ENCODE measurements around the gene KLHL35.

DNA sequence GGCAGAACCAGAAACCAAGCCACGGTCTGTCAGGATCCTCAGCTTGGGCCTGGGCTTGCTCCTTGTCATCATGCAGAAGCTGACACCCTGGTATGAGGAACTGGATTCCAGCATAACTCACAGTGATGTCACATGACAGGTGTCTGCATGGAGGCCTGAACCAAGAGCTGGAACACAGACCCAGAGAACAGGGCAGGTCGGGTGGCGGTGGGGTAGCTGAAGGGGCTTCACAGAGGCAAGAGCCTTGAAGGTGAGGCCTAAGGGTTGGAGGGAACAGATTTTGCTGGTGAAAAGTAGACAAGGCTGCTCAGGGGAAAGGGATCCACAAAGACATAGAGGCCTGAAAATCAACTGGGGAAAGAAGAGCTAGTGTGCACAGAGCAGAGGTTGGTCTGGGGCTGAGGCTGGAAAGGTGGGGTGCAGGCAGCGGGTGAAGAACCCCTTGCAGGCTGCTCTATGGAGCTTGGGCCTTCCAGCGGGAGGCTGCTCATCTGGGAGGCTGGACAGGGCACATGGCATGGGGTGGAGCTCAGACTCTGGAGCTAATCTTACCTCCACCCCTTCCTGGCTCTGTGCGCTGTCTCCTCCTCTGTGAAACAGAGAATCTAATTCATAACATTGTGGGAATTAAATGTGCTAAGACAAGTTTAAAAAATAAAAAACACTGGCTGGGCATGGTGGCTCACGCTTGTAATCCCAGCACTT lies 52.1 kb downstream of the KLHL35 start:
- TF ChIP-seq POLR2AphosphoS5 (IDR thresholded peaks at IDR 0.05; ENCODE audit: low read depth, low read length) (no peak), TAF1 (IDR thresholded peaks at IDR 0.05; ENCODE audit: low read depth, low read length) (no peak), POLR2A (IDR thresholded peaks at IDR 0.05; ENCODE audit: low read depth, low read length) (no peak), SPI1 (IDR thresholded peaks at IDR 0.05; ENCODE audit: low read depth, low read length) (no peak)
